CD8-positive, alpha-beta memory T cell (primary cell): ENCODE results near the gene DIS3L. TPM values are rescaled to one million over a fixed set of nuclear protein-coding genes. Genes with fewer than 3 reads are reported as not detected.
"Not testable (repeated sequence)": the region's sequence is repeated elsewhere in the genome, so short reads cannot be mapped to it uniquely, and the experiment has no call there.

ENCODE experiments used
- CTCF ChIA-PET: fragments of 350-600 bp; sonication (Branson Sonifier 250); formaldehyde crosslinking; loops from one replicate; lab custom pipeline; 2021; ENCODE audit warnings: antibody characterized with exemption; lab: Charles Lee
- POLR2A ChIA-PET: fragments of 350-600 bp; sonication (Branson Sonifier 250); formaldehyde crosslinking; loops from one replicate; lab custom pipeline; 2021; ENCODE audit warnings: antibody characterized with exemption; lab: Charles Lee
- DNase-seq, 5 donors: peaks; one replicate each; pipeline versions ENCODE4 v3.0.0 to v3.0.0-alpha.2; 2020 to 2022; ENCODE audit warnings: mixed read lengths in 1 of 5
- H3K27ac ChIP-seq: one replicate; pipeline ENCODE4 v1.7.0; 2013; ENCODE audit warnings: low read depth, mild to moderate bottlenecking, low read length, moderate library complexity
- H3K27me3 ChIP-seq: 2 replicates; pipeline ENCODE4 v1.7.0; 2013; ENCODE audit warnings: low read length, mild to moderate bottlenecking; ENCODE audit not compliant: insufficient read depth, poor library complexity, severe bottlenecking
- H3K36me3 ChIP-seq: 2 replicates; pipeline ENCODE4 v1.7.0; 2013; ENCODE audit warnings: mild to moderate bottlenecking, low read length, moderate library complexity; ENCODE audit not compliant: insufficient read depth
- H3K4me1 ChIP-seq: 2 replicates; pipeline ENCODE4 v1.7.0; 2013; ENCODE audit warnings: mild to moderate bottlenecking, low read length, moderate library complexity; ENCODE audit not compliant: insufficient read depth
- H3K4me3 ChIP-seq: 2 replicates; pipeline ENCODE4 v1.7.0; 2013; ENCODE audit warnings: mild to moderate bottlenecking, low read length
- H3K9me3 ChIP-seq: 2 replicates; pipeline ENCODE4 v1.7.0; 2013; ENCODE audit warnings: mild to moderate bottlenecking, low read length
- H3K27ac Mint-ChIP-seq, 8 donors: one replicate each; pipeline ENCODE4 v1.8.0; 2020 to 2021; ENCODE audit warnings: mixed read lengths in 8 of 8, mild to moderate bottlenecking in 6 of 8, inconsistent platforms in 3 of 8, moderate library complexity in 3 of 8
- H3K27me3 Mint-ChIP-seq, 2 donors: one replicate each; pipeline ENCODE4 v1.8.0; 2020 to 2021; ENCODE audit warnings: mixed read lengths in 2 of 2, mild to moderate bottlenecking in 1 of 2, moderate library complexity in 1 of 2
- H3K36me3 Mint-ChIP-seq, 3 donors: one replicate each; pipeline ENCODE4 v1.8.0; 2020 to 2021; ENCODE audit warnings: mixed read lengths in 3 of 3, inconsistent platforms in 1 of 3, mild to moderate bottlenecking in 1 of 3
- H3K4me1 Mint-ChIP-seq, 3 donors: one replicate each; pipeline ENCODE4 v1.8.0; 2020 to 2021; ENCODE audit warnings: mixed read lengths in 3 of 3, inconsistent platforms in 1 of 3, mild to moderate bottlenecking in 1 of 3
- H3K4me3 Mint-ChIP-seq, 7 donors: one replicate each; pipeline ENCODE4 v1.8.0; 2020 to 2021; ENCODE audit warnings: mixed read lengths in 7 of 7, mild to moderate bottlenecking in 6 of 7, moderate library complexity in 4 of 7, inconsistent platforms in 2 of 7
- H3K9me3 Mint-ChIP-seq, 5 donors: one replicate each; pipeline ENCODE4 v1.8.0; 2020 to 2022; ENCODE audit warnings: mixed read lengths in 5 of 5, mild to moderate bottlenecking in 3 of 5, moderate library complexity in 2 of 5, inconsistent platforms in 1 of 5
- polyA plus RNA-seq: library from polyadenylated mRNA; unstranded; fragments of 300-500 nt; fragmentation: Illumina TruSeq; gene quantifications from one replicate; pipeline ENCODE4 v1.2.3, GENCODE V29; 2021
- total RNA-seq, 2 experiments: library from RNA; stranded (reverse); gene quantifications; one replicate each; pipeline ENCODE4 v1.2.3, GENCODE V29; 2021

DIS3L gene
- 10 to 100 TPM; 24.7 to 26.5 TPM for total RNA-seq
- polyA plus RNA-seq = 42.7 TPM

- H3K27ac ChIP-seq = peak within 1 kb of the TSS; percentile 80
- Mint-ChIP-seq H3K9me3 (no peaks in the 10 kb centered on the region), H3K27ac (peak within 1 kb of the TSS; percentile 91 to 99 (median 96)), H3K4me1 (peaks cover 42 to 57% (median 56%) of the 10 kb centered on the region in 3 donors), H3K27me3 (no peaks in the 10 kb centered on the region), H3K36me3 (peaks cover 0 to 15% (median under 1%) of the 10 kb centered on the region in 3 donors), H3K4me3 (peak within 1 kb of the TSS; percentile 87 to 98 (median 89))
- ChIA-PET CTCF (interaction anchor here (3.7 kb wide), 1 partner anchor 205 kb away, joined by 25 read pairs; the partner anchor contains the start of gene SNAPC5), POLR2A (interaction anchor here (0.7 to 1.1 kb wide), 2 partner anchors 210 to 423 kb away, joined by 3 to 8 read pairs; no protein-coding TSS in a partner anchor)
- DNase-seq = peak; percentile 44 to 75 (median 74)
- peak within 1 kb of the TSS; percentile 70 for H3K4me3 ChIP-seq
- no peaks in the 10 kb centered on the region for H3K36me3 ChIP-seq
- H3K9me3 ChIP-seq = no peaks in the 10 kb centered on the region
- no peaks in the 10 kb centered on the region for H3K27me3 ChIP-seq
- peaks cover 35% of the 10 kb centered on the region for H3K4me1 ChIP-seq
Observed at GRCh38 chr15:66293419-66294156, at the start of gene DIS3L. Gene DIS3L, plus strand, starts transcription at chr15:66293568. Its CDS starts 29 bp downstream, at chr15:66293597.

DNA sequence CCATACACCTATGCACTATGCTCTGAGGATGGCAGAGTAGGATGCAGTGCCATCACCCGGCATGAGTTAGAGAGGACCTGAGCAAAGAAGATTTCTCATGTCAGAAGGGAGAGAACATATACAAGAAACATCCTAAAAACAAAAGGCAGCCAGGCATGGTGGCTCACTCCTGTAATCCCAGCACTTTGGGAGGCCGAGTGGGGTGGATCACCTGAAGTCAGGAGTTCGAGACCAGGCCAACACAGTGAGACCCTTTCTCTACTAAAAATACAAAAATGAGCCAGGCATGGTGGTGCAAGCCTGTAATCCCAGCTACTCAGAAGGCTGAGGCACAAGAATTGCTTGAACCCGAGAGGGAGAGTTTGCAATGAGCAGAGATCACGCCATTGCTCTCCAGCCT, 47.5 kb upstream of the DIS3L start:
- H3K4me1 Mint-ChIP-seq, DNase-seq, H3K36me3 ChIP-seq, H3K36me3 Mint-ChIP-seq, H3K4me3 Mint-ChIP-seq, H3K4me3 ChIP-seq, H3K9me3 Mint-ChIP-seq, H3K9me3 ChIP-seq, H3K27ac Mint-ChIP-seq, H3K27ac ChIP-seq, H3K4me1 ChIP-seq, CTCF ChIA-PET, POLR2A ChIA-PET: not testable (repeated sequence)
- peaks cover 23 to 63% of the 10 kb centered on the region in 2 donors for H3K27me3 Mint-ChIP-seq
- H3K27me3 ChIP-seq = peaks cover 18% of the 10 kb centered on the region

DNA sequence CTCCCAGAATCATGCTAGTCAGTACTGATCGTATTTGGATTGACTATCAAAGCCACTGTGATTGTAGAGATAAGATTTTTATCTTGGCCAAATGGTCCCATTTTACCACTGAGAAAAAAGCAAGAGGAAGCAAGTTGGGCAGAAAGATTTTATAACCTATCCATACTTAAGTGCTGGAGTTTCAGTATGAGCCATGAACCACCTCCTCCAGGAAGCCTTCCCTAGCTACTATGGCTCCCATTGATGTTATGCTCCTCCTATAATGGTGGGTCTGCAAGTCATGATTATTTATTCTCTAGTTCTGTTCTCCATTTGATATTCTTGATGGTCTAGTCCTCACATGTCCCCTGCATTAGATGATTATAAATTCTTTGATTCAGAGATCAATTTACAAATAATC, 46.4 kb upstream of the DIS3L start:
- no peak overlapping the region for H3K4me3 ChIP-seq
- Mint-ChIP-seq H3K4me1 (peaks cover 2 to 13% (median 7%) of the 10 kb centered on the region in 3 donors), H3K9me3 (no peaks in the 10 kb centered on the region), H3K27ac (no peak overlapping the region), H3K27me3 (peaks cover 32 to 63% of the 10 kb centered on the region in 2 donors), H3K4me3 (no peak overlapping the region), H3K36me3 (no peaks in the 10 kb centered on the region)
- no peaks in the 10 kb centered on the region for H3K9me3 ChIP-seq
- ChIA-PET POLR2A (no interaction called here), CTCF (interaction anchor here (0.9 kb wide), 1 partner anchor 13 kb away, joined by 3 read pairs; no protein-coding TSS in a partner anchor)
- peaks cover 27% of the 10 kb centered on the region for H3K27me3 ChIP-seq
- H3K27ac ChIP-seq = no peak overlapping the region
- H3K36me3 ChIP-seq = no peaks in the 10 kb centered on the region
- DNase-seq = no peak
- peaks cover 5% of the 10 kb centered on the region for H3K4me1 ChIP-seq

- CTCF ChIA-PET = interaction anchor here (1.5 kb wide), 1 partner anchor 37 kb away, joined by 6 read pairs; no protein-coding TSS in a partner anchor
- DNase-seq = no peak
- H3K27me3 ChIP-seq = peaks cover 46% of the 10 kb centered on the region
Observed at GRCh38 chr15:66249605-66250174, 43.7 kb upstream of the DIS3L start.

DNA sequence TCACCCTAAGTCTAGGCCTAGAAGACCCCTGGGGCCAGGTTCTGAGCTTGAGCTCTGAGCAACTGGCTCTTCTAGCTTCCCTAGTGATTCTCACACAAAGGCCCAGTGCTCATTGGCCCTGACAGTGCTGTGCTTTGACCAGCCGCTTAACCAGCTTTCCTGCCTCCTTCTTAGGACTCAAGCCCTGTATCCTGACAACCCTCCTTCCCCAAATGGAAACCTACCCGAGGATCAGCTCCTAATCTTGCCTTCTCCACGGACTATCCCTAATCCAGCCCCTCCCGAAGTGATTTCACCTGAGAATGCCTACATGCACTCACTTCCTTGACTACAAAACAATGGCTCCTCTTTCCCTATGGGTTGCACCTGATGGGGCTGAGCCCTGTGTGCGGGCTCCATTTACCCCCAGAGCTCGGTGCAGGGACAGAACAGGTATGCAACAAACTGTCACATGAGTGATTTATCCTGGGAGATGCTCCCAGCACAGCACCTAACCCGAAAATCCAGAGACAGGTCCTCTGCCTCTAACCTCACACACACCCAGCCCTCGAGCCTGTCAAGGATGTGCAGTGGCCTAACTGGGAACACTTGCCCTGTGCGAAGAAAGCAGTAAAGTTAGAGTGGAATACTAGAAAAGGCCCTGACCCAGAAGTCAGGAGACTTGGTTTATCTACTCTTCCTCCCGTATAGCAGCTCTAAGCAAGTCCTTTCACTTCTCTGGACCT, 42.1 kb upstream of the DIS3L start:
- no peaks in the 10 kb centered on the region for H3K36me3 ChIP-seq
- DNase-seq = no peak
- H3K4me1 ChIP-seq = peaks cover 22% of the 10 kb centered on the region
- no peaks in the 10 kb centered on the region for H3K9me3 Mint-ChIP-seq
- peaks cover 47 to 76% of the 10 kb centered on the region in 2 donors for H3K27me3 Mint-ChIP-seq
- ChIA-PET CTCF (interaction anchor here (1.1 to 1.5 kb wide), 3 partner anchors 9 to 35 kb away, joined by 3 to 6 read pairs (median 3); no protein-coding TSS in a partner anchor), POLR2A (no interaction called here)
- H3K27ac Mint-ChIP-seq = peak overlapping the region in 1 of 8 donors; percentile 43
- H3K36me3 Mint-ChIP-seq = no peaks in the 10 kb centered on the region
- H3K4me3 ChIP-seq = no peak overlapping the region
- no peaks in the 10 kb centered on the region for H3K9me3 ChIP-seq
- H3K27me3 ChIP-seq = peaks cover 58% of the 10 kb centered on the region
- no peak overlapping the region for H3K27ac ChIP-seq
- H3K4me3 Mint-ChIP-seq = peak overlapping the region; percentile 68 to 73 (median 71)
- peaks cover 16 to 26% (median 24%) of the 10 kb centered on the region in 3 donors for H3K4me1 Mint-ChIP-seq

More at GRCh38 chr15:66249605-66250174, 43.7 kb upstream of the DIS3L start:
- peaks cover 12 to 24% (median 18%) of the 10 kb centered on the region in 3 donors for H3K4me1 Mint-ChIP-seq
- peaks cover 40 to 70% of the 10 kb centered on the region in 2 donors for H3K27me3 Mint-ChIP-seq
- POLR2A ChIA-PET = no interaction called here
- peak overlapping the region in 1 of 7 donors; percentile 37 for H3K4me3 Mint-ChIP-seq
- H3K9me3 Mint-ChIP-seq = no peaks in the 10 kb centered on the region
- Histone ChIP-seq H3K4me1 (peaks cover 22% of the 10 kb centered on the region), H3K9me3 (no peaks in the 10 kb centered on the region), H3K4me3 (no peak overlapping the region), H3K36me3 (no peaks in the 10 kb centered on the region), H3K27ac (no peak overlapping the region)
- H3K36me3 Mint-ChIP-seq = no peaks in the 10 kb centered on the region
- no peak overlapping the region for H3K27ac Mint-ChIP-seq

DNA sequence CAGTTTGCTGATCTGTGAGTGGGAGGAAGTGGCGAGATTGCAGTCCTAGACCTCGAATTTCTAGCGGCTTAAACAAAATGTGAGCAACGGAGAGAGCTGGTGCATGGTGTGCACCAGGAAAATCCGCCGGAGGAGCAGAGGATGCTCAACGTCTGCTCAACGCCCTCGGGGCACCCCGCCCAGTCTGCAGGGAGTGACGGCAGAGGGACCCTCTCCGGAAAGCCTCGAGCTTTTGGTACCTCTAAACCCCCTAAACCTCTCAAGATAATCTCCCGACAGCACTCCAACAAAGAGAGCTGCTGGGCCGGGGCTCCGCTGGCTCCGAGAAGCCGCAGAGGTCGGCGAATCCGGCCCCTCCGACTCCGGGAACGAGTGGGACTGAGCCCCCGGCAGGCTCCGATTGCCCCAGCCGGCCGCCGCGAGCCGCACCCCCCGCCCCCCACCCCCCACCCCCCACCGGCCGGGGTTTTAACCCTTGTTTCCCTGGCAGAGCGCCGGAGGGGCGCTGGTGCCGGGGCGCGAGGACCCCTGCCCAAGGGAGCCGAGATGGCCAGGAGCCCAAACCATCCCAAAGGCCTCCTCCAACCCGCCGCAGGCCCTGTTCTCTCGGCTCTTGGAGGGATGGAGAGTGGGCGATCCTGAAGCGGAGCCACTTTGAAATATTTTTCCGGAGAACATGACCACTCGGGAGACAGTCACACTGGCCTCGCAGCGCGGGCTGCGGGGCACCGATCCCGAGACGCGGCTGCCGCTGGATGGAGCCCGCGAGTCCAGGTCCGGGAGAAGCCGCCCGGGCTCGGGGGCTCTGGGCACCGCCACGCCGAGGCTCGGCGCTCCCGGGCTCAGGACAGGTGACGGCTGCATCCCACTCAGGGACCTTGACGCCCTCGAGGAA, 41.3 kb upstream of the DIS3L start:
- Histone ChIP-seq H3K27me3 (peaks cover 58% of the 10 kb centered on the region), H3K4me1 (peaks cover 22% of the 10 kb centered on the region), H3K36me3 (no peaks in the 10 kb centered on the region), H3K4me3 (peak overlapping the region; percentile 79), H3K9me3 (no peaks in the 10 kb centered on the region), H3K27ac (no peak overlapping the region)
- POLR2A ChIA-PET = no interaction called here
- H3K27me3 Mint-ChIP-seq = peaks cover 53 to 80% of the 10 kb centered on the region in 2 donors
- no peaks in the 10 kb centered on the region for H3K9me3 Mint-ChIP-seq
- peaks cover 16 to 26% (median 24%) of the 10 kb centered on the region in 3 donors for H3K4me1 Mint-ChIP-seq
- H3K36me3 Mint-ChIP-seq = peaks cover 0 to 1% (median 0%) of the 10 kb centered on the region in 3 donors
- H3K4me3 Mint-ChIP-seq = peak overlapping the region; percentile 71 to 85 (median 78)
- CTCF ChIA-PET = interaction anchor here (1.1 to 1.3 kb wide), 3 partner anchors 8 to 36 kb away, joined by 3 read pairs; no protein-coding TSS in a partner anchor
- peak; percentile 8 to 55 (median 20) for DNase-seq
- H3K27ac Mint-ChIP-seq = no peak overlapping the region
